CD4-positive, alpha-beta T cell treated with Interleukin-17A for 1 hour (primary cell): Measurements from ENCODE around the gene PPP1R10.
"Not testable (repeated sequence)": the region's sequence is repeated elsewhere in the genome, so short reads cannot be mapped to it uniquely, and the experiment has no call there.

ENCODE experiments used
- DNase-seq: peaks from one replicate; pipeline ENCODE4 v3.0.0-alpha.2; 2020

PPP1R10 gene

GRCh38 chr6:30616811-30617564, at the start of gene PPP1R10:
Gene PPP1R10, minus strand, starts transcription at chr6:30617243. Its CDS starts 7,299 bp downstream, at chr6:30609944.
- peak; percentile 100 for DNase-seq

- DNase-seq: not testable (repeated sequence)
Observed at GRCh38 chr6:30666300-30666699, 49.3 kb upstream of the PPP1R10 start.

DNA sequence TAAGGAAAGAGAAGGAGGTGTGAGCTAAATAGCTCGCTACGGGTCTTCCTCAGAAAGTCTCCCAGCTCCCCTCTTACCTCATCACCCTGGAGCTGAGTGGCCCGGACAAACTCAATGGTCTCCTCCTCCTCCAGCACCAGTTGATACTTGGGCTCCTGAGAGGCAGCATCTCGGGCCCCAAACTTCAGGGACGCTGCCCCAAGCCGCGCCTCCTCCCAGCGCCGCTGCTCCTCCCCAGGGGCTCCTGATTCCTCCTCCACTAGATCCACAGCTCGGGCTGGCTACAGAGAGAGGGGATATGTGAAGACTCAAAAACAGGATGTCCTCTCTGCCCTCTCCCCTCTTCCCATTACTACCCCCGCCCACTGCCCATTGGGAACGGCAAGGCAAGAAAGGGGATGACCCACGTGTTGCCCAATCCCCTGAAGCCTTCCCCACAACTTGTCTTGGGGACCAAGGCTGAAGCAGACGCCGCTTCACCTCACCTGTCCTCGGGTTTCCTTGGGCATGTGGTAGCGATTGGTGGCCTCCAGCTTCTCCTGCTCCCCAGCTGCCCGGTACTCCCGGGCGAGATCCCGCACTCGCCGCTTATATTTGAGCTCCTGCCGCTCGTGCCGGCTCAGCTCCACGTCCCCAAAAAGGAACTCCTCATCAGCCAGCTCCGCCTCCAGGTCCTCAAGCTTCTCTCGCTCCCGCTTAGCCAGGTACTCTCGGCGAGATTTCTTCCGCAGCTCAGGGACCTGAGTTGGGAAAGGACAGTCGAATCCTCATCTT, 48.1 kb upstream of the PPP1R10 start:
- DNase-seq: no peak

GRCh38 chr6:30657922-30658321, 40.9 kb upstream of the PPP1R10 start:
- DNase-seq: not testable (repeated sequence)

- no peak for DNase-seq
Observed at GRCh38 chr6:30657454-30657853, 40.4 kb upstream of the PPP1R10 start.

GRCh38 chr6:30656513-30656912, 39.5 kb upstream of the PPP1R10 start:
- no peak for DNase-seq

- no peak for DNase-seq
Observed at GRCh38 chr6:30655743-30656094, 38.7 kb upstream of the PPP1R10 start.

DNA sequence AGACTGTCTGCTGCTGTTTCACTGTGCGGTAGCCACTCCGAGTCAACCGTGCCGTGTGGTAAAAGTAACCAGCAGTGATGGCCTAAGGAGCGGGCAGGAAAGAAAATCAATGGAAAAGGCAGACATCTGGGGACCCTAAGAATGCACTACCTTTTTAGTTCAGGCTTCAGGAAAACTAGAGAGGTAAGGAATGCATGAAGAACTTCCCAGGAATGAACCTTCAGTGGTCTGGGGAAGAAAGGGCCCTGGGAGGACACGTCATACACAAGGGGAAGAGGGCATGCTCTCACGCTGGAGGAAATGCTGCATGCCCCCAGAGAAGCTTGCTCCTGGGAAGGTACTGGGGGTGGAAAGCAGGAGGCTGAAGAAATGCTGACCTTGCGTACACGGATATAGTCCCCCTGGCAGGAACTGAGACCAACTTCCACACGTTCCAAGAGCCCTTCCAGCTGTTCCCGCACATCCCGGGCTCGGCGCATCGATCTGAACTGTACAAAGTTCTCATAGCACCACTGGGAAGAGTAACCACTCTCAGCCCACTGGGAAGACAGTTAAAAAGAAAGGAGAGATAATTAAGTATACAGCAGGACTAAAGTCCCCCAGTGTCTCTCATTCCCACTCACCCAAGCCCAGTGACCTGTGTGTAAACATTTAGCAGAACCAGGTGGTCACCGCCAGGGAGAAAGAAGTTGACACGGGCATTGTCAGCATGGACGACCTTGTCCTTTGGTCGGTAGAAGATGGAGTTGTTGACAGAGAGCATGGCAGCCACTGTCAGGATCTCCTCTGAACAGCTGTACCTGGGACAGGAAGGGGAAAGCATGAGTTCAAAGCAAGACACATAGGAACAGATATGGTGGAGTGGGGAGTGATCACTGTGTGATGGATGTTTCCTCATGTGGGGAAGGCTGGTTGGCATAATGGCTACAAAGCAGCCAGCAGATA, 38.0 kb upstream of the PPP1R10 start:
- no peak for DNase-seq

- DNase-seq: no peak
Observed at GRCh38 chr6:30651143-30651542, 34.1 kb upstream of the PPP1R10 start.

DNA sequence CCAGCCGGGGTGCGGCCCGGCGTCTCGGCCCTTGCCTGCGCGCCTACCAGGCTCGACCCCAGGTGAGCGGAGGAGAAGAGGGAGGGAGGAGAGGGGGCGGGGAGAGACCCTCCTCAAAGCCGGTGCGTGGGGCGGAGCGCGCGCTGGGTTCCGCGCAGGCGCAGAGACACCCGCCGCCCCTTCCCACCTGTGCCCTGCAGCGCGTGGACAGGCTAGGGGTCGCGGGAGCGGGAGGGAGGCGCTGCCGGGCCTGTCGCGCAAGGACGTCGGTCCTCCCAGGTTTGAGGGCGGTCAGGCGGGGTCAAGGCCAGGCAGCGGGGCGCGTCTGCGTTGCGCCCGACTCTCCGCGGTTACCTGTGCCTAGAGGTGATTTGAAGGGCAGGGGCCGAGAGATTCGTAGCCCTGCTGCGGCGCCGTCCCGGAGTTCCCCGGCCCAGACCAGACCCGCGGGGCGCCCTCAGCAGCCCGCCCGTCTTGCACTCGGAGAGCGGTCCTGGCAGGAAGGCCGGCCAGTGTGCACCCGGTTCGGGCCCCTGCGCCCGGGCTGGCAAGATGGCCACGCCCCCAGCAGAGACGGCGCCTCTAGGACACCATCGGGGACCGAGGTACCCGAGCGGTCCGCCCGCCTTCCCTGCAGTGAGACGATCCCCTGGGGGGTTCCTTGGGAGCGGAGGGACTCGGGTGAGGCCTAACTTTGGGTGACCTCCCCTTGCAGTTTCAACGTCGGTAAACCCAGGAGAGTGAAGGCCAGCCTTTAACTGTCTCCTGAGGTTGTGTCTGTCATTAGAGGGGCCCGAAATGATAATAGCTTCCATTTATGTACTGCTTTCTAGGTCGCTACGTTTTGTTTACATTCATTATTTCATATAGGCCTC, 30.4 kb upstream of the PPP1R10 start:
- DNase-seq: peak; percentile 76

- peak; percentile 95 for DNase-seq
Observed at GRCh38 chr6:30646450-30647241, 29.6 kb upstream of the PPP1R10 start, which contains the start of gene C6orf136. Gene C6orf136, plus strand, starts transcription at chr6:30647133. Its CDS starts 99 bp downstream, at chr6:30647232.

- DNase-seq: no peak
Observed at GRCh38 chr6:30645989-30646388, 28.9 kb upstream of the PPP1R10 start.

- DNase-seq: no peak
Observed at GRCh38 chr6:30644769-30645168, 27.7 kb upstream of the PPP1R10 start.

- DNase-seq: no peak
Observed at GRCh38 chr6:30643656-30644055, 26.6 kb upstream of the PPP1R10 start.

- no peak for DNase-seq
Observed at GRCh38 chr6:30641048-30641447, 24.0 kb upstream of the PPP1R10 start.

DNA sequence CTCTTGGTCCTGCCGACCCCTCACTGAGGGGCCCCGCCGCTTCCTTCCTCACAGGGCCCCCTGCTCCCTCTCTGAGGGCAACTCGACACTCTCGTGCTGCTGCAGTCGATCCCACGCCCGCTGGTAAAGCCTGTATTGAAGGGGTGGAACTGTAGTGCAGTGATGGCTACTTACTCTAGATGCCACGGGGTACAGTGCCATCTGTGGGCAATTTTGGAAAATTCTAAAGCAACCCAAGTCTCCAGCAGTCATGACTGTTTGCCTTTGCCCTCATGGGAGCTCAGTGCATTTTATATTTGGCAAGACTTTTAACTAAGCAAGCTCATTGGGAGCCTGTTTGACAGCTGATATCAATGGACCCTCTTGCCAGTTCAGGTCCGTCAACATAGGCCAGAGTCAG, 23.4 kb upstream of the PPP1R10 start:
- DNase-seq: no peak

DNA sequence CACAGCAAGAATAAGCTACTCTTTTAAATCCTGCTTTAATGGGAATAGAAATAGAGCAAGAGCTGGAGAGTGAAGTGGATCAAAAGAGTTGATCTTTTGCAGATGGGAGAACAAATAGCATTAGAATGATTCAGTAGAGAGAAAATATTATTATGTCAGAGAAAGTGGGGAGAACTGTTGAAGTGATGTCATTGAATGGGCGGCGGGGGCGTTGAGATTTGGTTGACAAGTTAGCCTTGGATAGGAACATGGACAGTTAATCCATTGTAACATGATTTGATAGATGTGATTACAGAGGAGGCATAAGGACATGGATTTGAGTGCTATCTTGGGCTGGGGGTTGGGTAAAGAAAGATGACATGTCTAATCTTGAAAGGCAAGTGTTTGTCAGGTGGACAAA, 18.8 kb upstream of the PPP1R10 start:
- no peak for DNase-seq

- peak; percentile 93 for DNase-seq
Observed at GRCh38 chr6:30626484-30627366, 9.7 kb upstream of the PPP1R10 start, which contains the start of gene ATAT1. Gene ATAT1, plus strand, starts transcription at chr6:30626874.

GRCh38 chr6:30625511-30625910, 8.5 kb upstream of the PPP1R10 start:
- no peak for DNase-seq

GRCh38 chr6:30619561-30619960, 2.5 kb upstream of the PPP1R10 start:
- DNase-seq: no peak
